HG02798 (cell line): Measurements from ENCODE around the gene PDE4B.

Source experiments
- ATAC-seq: cut with Tn5 transposase; IDR thresholded peaks from one replicate; pipeline ENCODE4 v1.9.1; 2021; ENCODE audit warnings: mild to moderate bottlenecking; ENCODE audit not compliant: unreplicated experiment, poor library complexity

Gene PDE4B

GRCh38 chr1:66271216-66271903, 478.7 kb downstream of the PDE4B start:
- no peak for ATAC-seq

DNA sequence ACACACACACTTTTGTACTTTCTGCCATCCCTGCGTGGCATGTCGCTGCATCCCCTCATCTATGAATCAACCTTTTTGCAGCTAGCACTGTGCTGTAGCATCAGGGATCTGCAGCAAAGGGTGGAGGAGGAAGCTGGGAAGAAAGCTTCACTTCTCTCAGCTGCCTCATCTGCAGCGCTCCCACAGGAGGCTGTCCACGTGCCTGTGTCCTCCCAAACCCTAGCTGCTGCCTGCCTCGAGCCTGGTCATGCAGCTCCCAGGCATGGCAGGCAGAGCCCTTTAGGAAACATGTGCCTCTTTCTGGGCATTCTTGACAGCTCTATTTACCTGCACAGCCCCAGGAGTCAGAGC, 479.2 kb downstream of the PDE4B start:
- no peak for ATAC-seq

DNA sequence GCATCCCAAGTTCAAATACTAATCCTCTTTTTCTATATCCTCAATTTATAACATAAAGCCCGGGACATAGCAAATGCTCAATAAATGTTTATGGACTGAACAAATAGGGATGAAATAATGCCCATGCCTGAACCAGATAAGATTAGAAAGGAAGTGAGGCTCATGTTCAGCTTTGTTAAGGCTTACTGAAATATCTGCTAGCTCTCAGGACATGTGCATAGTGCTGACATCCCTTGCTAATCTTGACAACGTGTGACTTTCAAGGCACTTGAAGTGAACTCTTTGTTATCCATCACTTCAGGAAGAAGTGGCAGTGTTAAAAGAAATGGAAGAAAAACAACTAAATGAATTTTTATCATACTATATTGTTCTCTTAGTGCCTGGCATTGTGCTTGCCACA, 481.0 kb downstream of the PDE4B start:
- no peak for ATAC-seq

GRCh38 chr1:66274634-66275033, 481.9 kb downstream of the PDE4B start:
- peak; percentile 49 for ATAC-seq

GRCh38 chr1:66275083-66275482, 482.4 kb downstream of the PDE4B start:
- no peak for ATAC-seq

DNA sequence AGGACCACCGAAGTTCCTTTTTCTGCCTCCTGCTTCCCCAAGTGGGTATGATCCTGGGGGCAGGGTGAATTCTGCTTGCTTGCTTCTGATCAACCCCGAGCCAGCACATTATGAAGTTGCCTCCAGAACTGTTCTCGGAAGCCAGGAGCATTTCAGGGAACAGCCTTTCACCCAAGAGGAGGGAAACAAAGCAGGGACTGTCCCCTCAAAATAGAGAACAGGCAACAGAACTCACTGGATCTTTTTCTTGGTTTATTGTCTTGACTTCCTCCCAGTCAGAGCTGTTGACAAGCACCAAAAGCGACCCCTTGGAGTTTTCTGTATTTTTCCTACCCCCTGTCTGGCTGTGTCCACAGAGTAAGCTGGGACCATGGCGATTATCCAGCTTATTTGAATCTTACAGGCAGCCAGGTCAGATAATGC, 482.9 kb downstream of the PDE4B start:
- no peak for ATAC-seq

DNA sequence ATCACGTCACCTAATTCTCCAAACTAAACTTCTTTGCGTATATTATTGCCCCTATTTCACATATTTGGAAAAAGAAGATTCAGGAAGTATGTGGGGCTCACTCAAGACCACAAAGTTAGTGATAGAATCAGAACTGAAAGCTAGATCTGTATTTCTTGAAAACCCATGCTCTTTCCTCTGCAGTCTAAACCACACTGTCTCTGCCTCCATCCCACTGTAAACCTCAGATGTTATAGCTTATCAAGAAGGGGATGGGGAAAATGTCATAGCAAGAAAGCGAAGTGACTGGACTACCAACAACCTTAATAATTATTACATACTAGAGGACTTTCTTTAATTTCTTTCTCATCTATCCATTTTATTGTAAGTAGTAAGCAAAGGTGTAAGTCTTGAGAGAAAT, 483.5 kb downstream of the PDE4B start:
- peak; percentile 82 for ATAC-seq

DNA sequence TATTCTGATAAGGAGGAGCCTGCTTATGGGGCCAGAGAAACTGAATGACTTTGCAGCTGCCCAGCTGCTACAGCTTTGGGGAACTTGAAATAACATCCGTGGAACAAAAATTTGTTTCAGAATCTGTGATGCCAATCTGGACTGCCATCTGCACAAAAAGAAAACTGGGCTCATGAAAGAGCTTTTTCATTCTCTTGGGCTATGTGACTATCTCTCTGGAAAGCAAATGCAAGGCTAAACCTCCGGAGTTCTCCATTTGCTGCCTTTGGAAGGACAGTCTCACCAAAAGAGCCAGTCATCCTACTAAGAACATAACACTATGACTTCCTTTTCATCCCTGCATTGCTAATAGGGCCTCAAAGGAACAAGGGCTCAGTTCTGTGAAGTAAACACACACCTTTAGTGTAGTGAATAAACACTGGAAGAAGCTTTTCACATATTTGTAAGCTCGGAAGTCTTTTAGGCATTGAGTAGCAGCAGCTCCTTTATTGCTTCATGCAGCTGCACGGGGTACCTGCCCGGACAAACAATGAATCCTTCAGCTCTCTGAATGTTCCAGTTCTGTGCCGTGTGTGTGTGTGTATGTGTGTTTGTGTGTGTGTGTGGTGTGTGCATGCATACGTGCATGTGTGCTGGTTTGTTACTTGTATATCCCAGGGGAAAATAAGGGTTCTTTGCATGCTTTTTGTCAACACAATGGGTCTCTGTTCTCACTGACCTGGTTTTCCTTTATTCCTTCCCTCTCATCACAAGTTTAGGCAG, 485.7 kb downstream of the PDE4B start:
- peak; percentile 27 for ATAC-seq

GRCh38 chr1:66281808-66282207, 489.1 kb downstream of the PDE4B start:
- ATAC-seq, result no peak

GRCh38 chr1:66282343-66282852, 489.7 kb downstream of the PDE4B start:
- ATAC-seq, result peak; percentile 82

DNA sequence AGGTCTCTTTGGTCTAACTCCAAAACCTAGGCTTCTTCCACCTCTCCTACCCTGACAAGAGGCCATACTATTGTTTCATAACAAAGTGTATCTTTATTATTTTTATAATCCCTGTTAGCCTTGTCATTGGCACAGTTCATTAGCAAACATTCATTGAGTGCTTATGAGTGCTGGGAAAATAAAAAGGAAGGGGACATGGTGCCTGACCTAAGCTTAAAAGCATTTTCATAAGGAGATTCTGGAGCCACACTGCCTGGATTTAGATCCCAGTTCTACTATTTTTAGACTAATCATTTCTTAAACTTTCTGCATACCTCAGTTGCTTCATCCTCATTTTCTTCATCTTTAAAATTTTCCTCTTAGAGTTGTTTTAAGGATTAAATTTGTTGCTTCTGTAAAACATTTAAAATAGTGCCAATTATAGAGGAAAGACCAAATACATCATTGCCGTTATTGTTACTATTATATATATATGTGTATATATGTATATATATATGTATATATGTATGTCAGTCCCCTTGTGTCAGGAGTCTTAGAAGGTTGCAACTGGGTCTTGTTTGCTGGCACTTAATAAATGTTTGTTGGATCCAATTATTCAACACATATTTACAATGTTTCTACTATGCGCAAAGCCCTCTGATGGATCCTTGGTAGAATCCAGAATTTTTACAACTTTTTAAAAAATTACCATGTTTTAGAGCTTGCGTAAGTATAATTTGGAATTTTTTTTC, 490.4 kb downstream of the PDE4B start:
- ATAC-seq, result no peak

- peak; percentile 67 for ATAC-seq
Observed at GRCh38 chr1:66283622-66284041, 490.9 kb downstream of the PDE4B start.

- no peak for ATAC-seq
Observed at GRCh38 chr1:66284746-66285145, 492.1 kb downstream of the PDE4B start.

GRCh38 chr1:66285618-66286270, 493.0 kb downstream of the PDE4B start:
- ATAC-seq, result no peak

DNA sequence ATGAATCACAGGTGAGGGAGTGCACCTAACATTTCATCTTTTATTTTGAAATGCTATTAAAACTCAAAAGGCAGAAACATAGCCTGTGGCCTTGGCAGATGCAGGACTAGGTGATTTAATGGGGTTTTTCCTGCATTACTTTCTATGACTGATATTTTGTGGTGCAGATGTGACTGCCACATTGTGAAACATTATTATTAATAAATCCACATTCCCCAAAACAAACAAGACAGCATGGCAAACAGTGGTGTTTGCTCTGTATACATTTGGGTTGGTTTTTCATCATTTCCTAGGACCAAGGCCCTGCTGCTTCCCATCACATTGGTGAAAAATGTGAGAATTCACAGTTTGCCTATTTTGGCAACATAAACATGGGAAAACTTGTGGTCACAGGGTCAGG, 493.6 kb downstream of the PDE4B start:
- ATAC-seq, result no peak

- ATAC-seq, result no peak
Observed at GRCh38 chr1:66288048-66288447, 495.4 kb downstream of the PDE4B start.

DNA sequence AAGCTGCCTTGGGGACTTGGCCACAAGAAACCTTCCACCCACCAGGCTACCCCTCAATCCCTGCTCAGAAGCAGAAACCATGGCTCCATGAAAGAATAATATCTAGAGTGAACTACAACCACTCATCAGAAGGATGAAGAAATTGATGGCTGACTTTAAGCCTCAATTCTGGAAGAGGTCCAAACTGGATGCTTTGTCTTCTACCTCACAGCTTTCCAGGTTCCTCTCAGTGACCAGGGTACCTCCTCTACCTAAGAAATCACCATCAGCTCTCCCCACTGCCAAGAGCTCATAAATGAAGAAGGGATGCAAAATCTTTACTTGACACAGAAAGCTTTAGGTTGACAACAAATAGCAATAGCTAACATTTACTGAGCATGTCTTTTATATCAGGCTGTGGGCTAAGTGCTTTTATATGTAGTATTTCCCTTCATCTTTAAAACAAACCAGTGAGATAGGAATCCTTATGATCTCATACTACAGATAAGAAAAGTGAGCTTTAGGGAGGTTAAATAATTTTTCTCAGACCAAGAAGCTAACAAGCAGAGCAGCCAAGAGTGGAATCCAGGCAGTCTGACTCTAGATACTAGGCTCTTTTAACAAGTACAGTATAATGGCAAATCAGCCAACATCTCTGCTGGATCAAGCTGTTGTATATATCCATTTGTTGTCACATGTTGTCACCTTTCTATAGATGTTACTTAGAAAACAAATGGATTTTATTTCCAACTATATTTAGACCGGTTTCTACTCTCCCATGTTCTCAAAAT, 498.3 kb downstream of the PDE4B start:
- no peak for ATAC-seq

DNA sequence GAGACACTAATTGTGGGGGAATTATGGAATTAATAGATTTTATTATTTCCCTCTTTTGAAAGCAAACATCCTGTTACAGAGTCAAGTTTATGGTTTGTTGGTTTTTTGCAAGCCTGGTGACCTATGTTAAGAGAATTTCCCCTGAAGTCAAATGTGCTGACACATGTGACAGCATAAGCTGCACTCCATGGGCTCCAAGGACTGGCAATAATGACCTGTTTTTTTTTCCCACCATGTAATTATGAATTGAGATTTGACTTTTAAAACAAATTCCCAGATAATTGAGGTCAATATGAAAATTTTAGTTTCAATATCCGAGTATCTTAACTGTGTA, 498.8 kb downstream of the PDE4B start:
- no peak for ATAC-seq

DNA sequence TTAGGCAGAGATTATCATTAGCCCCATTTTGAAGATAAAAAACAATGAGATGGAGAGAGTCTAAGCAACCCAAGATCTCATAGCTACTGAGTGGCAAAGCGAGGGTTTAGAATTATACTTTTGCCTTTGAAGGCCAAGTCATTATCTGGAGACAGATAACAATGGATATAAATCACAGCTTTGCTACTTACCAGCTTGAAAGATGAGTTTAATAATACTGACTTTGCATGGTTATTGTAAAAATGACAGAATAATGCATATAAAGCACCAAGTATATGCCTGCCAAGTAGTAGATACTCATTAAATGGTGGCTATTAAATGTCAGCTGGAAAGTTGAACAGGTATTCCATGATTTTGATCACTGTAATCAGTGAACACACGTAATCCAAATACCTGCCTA, 499.6 kb downstream of the PDE4B start:
- ATAC-seq, result no peak

- no peak for ATAC-seq
Observed at GRCh38 chr1:66292944-66293343, 500.2 kb downstream of the PDE4B start.
